SK-N-SH (cell line): ENCODE measurements around the gene RNASE8. TPM values are rescaled to one million over a fixed set of nuclear protein-coding genes. Genes with fewer than 3 reads are reported as not detected.
A peak's percentile ranks its signal among the peaks of the same experiment; 100 is the strongest.

ENCODE experiments used
- CTCF ChIA-PET: fragments of 300-600, 350-600 bp; formaldehyde crosslinking; extraction: SDS; loops from one replicate; lab custom pipeline; 2021; lab: Yijun Ruan, JAX
- POLR2A ChIA-PET: fragments of 350-600 bp; sonication (Branson Sonifier 250); formaldehyde crosslinking; extraction: SDS; loops from one replicate; lab custom pipeline; 2020; ENCODE audit warnings: antibody characterized with exemption, inconsistent platforms; lab: Yijun Ruan, JAX
- DNase-seq: peaks from one replicate; pipeline ENCODE4 v3.0.0; 2012
- H2AFZ ChIP-seq: fragments of 200-600 bp; sonication (generic); 2 replicates; pipeline ENCODE4 v1.8.1; 2016; ENCODE audit warnings: antibody characterized with exemption, mild to moderate bottlenecking, low read depth
- H3F3A ChIP-seq: fragments of 200-600 bp; sonication (generic); replicated peaks from 2 replicates; pipeline ENCODE3; 2016; ENCODE audit warnings: antibody characterized with exemption, mild to moderate bottlenecking; ENCODE audit not compliant: insufficient read depth
- H3K27ac ChIP-seq, 2 experiments: fragments of 200-500 bp in 1 of 2; fragments of 200-600 bp in 1 of 2; sonication (Bioruptor generic) in 1 of 2; sonication (generic), shearing (Covaris generic) in 1 of 2; 2 replicates each; pipeline versions ENCODE4 v1.5.1 to v1.6.1; 2014 to 2016; ENCODE audit warnings: low read depth in 2 of 2, inconsistent platforms in 1 of 2, low read length in 1 of 2, mild to moderate bottlenecking in 1 of 2, mixed read lengths in 1 of 2
- H3K27me3 ChIP-seq: fragments of 200-600 bp; sonication (generic), shearing (Covaris generic); 2 replicates; pipeline ENCODE4 v1.6.1; 2016; ENCODE audit warnings: mixed run types; ENCODE audit not compliant: insufficient read depth
- H3K36me3 ChIP-seq, 2 experiments: fragments of 200-500 bp in 1 of 2; fragments of 200-600 bp in 1 of 2; sonication (Bioruptor generic) in 1 of 2; sonication (generic) in 1 of 2; replicated peaks in 1 of 2; 2 replicates each; pipeline versions ENCODE3 to v1.5.1; 2014 to 2016; ENCODE audit warnings: low read length in 1 of 2, mild to moderate bottlenecking in 1 of 2; ENCODE audit not compliant: insufficient read depth in 2 of 2, control insufficient read depth in 1 of 2
- H3K4me1 ChIP-seq, 2 experiments: fragments of 200-500 bp in 1 of 2; fragments of 200-600 bp in 1 of 2; sonication (Bioruptor generic) in 1 of 2; sonication (generic), shearing (Covaris generic) in 1 of 2; 2 replicates each; pipeline versions ENCODE4 v1.5.1 to v1.6.1; 2014 to 2016; ENCODE audit warnings: low read depth in 1 of 2, low read length in 1 of 2, mixed run types in 1 of 2; ENCODE audit not compliant: insufficient read depth in 2 of 2, control insufficient read depth in 1 of 2
- H3K4me2 ChIP-seq: fragments of 200-600 bp; sonication (generic), shearing (Covaris generic); 2 replicates; pipeline ENCODE4 v1.6.1; 2017; ENCODE audit warnings: mixed run types
- H3K4me3 ChIP-seq, 2 experiments: fragments of 200-500 bp in 1 of 2; fragments of 200-600 bp in 1 of 2; sonication (Bioruptor generic) in 1 of 2; sonication (generic), shearing (Covaris generic) in 1 of 2; 2 replicates each; pipeline versions ENCODE4 v1.5.1 to v1.8.1; 2014 to 2016; ENCODE audit warnings: low read depth in 2 of 2, inconsistent platforms in 1 of 2, low read length in 1 of 2, mild to moderate bottlenecking in 1 of 2, mixed read lengths in 1 of 2, moderate library complexity in 1 of 2
- H3K79me2 ChIP-seq: fragments of 200-600 bp; sonication (generic); 2 replicates; pipeline ENCODE4 v1.8.1; 2017; ENCODE audit warnings: mild to moderate bottlenecking; ENCODE audit not compliant: insufficient read depth
- H3K9ac ChIP-seq: fragments of 200-600 bp; sonication (generic); 2 replicates; pipeline ENCODE4 v1.6.1; 2017; ENCODE audit warnings: mixed run types
- H3K9me2 ChIP-seq: fragments of 200-600 bp; sonication (generic); 2 replicates; pipeline ENCODE4 v1.6.1; 2017; ENCODE audit warnings: mixed run types
- H3K9me3 ChIP-seq: fragments of 200-600 bp; sonication (generic); 2 replicates; pipeline ENCODE4 v1.6.1; 2017; ENCODE audit warnings: mixed run types, mild to moderate bottlenecking, moderate library complexity
- H4K20me1 ChIP-seq: fragments of 200-600 bp; sonication (generic); 2 replicates; pipeline ENCODE4 v1.6.1; 2017; ENCODE audit warnings: mild to moderate bottlenecking, mixed run types; ENCODE audit not compliant: insufficient read depth
- ELF1 ChIP-seq: IDR thresholded peaks from 2 replicates; pipeline ENCODE4 v1.4.0; 2012
- EP300 ChIP-seq, 2 experiments: IDR thresholded peaks; 2 replicates each; pipeline versions ENCODE4 v1.4.0 to v1.6.1; 2012; ENCODE audit warnings: borderline replicate concordance in 1 of 2, low read depth in 1 of 2, low read length in 1 of 2
- NRF1 ChIP-seq: IDR thresholded peaks from 2 replicates; pipeline ENCODE4 v1.6.1; 2012; ENCODE audit warnings: low read depth, mild to moderate bottlenecking, low read length
- POLR2AphosphoS5 ChIP-seq: IDR thresholded peaks from 2 replicates; pipeline ENCODE4 v1.6.1; 2012; ENCODE audit warnings: low read depth, low read length
- RAD21 ChIP-seq: IDR thresholded peaks from 2 replicates; pipeline ENCODE4 v1.6.1; 2012; ENCODE audit warnings: mild to moderate bottlenecking, low read length
- SMC3 ChIP-seq: IDR thresholded peaks from 2 replicates; pipeline ENCODE4 v1.6.1; 2012; ENCODE audit warnings: low read depth, low read length, improper control_type of control experiment
- TAF1 ChIP-seq: IDR thresholded peaks from 2 replicates; pipeline ENCODE4 v1.6.1; 2012; ENCODE audit warnings: low read depth, mild to moderate bottlenecking, low read length, moderate library complexity, borderline replicate concordance
- TCF12 ChIP-seq: IDR thresholded peaks from 2 replicates; pipeline ENCODE4 v1.4.0; 2012
- TEAD4 ChIP-seq: IDR thresholded peaks from 2 replicates; pipeline ENCODE4 v1.4.0; 2012; ENCODE audit warnings: mild to moderate bottlenecking, borderline replicate concordance; ENCODE audit not compliant: insufficient read depth
- YY1 ChIP-seq: IDR thresholded peaks from 2 replicates; pipeline ENCODE4 v1.4.0; 2012; ENCODE audit warnings: low read depth, mild to moderate bottlenecking
- WGBS: methylation state at CpG from one replicate; pipeline ENCODE4 v1.1.6; 2017; ENCODE audit warnings: low lambda C conversion rate; 5-methylcytosine and 5-hydroxymethylcytosine counted together
- polyA plus RNA-seq, 3 experiments: library from polyadenylated mRNA; depleted of rRNA; stranded (reverse); fragments of >200 nt; gene quantifications; 2 replicates each; pipeline ENCODE4 v1.2.3, GENCODE V29; 2012
- TF ChIP-seq, protein P1 (sequence below): fragments of 150-350 bp; IDR thresholded peaks from 2 replicates; pipeline ENCODE4 v1.6.1; 2017; ENCODE audit warnings: antibody characterized with exemption, low read length, low read depth, borderline replicate concordance
- TF ChIP-seq, protein P2 (sequence below): IDR thresholded peaks from 2 replicates; pipeline ENCODE4 v1.4.0; 2012; ENCODE audit warnings: low read depth, borderline replicate concordance
- TF ChIP-seq, protein P3 (sequence below): IDR thresholded peaks from 2 replicates; pipeline ENCODE4; 2012
- TF ChIP-seq, protein P4 (sequence below): IDR thresholded peaks from 2 replicates; pipeline ENCODE4 v1.6.1; 2012; ENCODE audit warnings: mild to moderate bottlenecking, low read depth, low read length, moderate library complexity
- TF ChIP-seq, protein P5 (sequence below): fragments of 200-600 bp; sonication (generic); IDR thresholded peaks from 2 replicates; pipeline ENCODE4 v1.6.1; 2017; ENCODE audit warnings: antibody characterized with exemption, mild to moderate bottlenecking, moderate library complexity
- TF ChIP-seq, protein P6 (sequence below): IDR thresholded peaks from 2 replicates; pipeline ENCODE4 v1.4.0; 2012; ENCODE audit warnings: low read depth
- TF ChIP-seq, protein P7 (sequence below): fragments of 150-350 bp; IDR thresholded peaks from 2 replicates; pipeline ENCODE4 v1.6.1; 2016; ENCODE audit warnings: mild to moderate bottlenecking, low read depth, low read length
- TF ChIP-seq, protein P8 (sequence below): IDR thresholded peaks from 2 replicates; pipeline ENCODE4 v1.4.0; 2012; ENCODE audit warnings: low read depth, borderline replicate concordance

Gene RNASE8
- polyA plus RNA-seq, 1 of the 3 experiments (the other 2 are of a cell fraction) = not detected

DNA sequence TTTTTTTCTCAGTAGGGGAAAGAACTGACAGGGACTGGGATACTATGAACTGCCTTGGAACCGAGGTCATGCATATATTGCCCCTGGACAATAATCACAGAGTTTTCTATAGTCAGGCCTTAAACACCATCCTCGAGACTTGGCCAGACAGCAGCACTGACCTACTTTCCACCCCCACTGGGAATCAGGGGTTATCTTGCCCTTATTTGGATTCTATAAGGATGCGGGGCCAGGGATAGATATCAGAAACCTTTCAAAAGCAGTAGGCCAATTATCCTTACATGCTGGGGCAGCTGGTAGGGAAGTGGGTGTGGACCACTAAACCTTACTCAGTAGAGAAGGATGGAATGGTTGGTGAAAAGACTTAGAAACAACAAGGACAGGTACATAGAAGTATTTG is 38.8 kb downstream of the RNASE8 start (continued):
- TF ChIP-seq, protein P1, sequence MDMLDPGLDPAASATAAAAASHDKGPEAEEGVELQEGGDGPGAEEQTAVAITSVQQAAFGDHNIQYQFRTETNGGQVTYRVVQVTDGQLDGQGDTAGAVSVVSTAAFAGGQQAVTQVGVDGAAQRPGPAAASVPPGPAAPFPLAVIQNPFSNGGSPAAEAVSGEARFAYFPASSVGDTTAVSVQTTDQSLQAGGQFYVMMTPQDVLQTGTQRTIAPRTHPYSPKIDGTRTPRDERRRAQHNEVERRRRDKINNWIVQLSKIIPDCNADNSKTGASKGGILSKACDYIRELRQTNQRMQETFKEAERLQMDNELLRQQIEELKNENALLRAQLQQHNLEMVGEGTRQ = no peak
- TF ChIP-seq, protein P2, sequence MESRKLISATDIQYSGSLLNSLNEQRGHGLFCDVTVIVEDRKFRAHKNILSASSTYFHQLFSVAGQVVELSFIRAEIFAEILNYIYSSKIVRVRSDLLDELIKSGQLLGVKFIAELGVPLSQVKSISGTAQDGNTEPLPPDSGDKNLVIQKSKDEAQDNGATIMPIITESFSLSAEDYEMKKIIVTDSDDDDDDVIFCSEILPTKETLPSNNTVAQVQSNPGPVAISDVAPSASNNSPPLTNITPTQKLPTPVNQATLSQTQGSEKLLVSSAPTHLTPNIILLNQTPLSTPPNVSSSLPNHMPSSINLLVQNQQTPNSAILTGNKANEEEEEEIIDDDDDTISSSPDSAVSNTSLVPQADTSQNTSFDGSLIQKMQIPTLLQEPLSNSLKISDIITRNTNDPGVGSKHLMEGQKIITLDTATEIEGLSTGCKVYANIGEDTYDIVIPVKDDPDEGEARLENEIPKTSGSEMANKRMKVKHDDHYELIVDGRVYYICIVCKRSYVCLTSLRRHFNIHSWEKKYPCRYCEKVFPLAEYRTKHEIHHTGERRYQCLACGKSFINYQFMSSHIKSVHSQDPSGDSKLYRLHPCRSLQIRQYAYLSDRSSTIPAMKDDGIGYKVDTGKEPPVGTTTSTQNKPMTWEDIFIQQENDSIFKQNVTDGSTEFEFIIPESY = no peak
- TF ChIP-seq TEAD4 = no peak

DNA sequence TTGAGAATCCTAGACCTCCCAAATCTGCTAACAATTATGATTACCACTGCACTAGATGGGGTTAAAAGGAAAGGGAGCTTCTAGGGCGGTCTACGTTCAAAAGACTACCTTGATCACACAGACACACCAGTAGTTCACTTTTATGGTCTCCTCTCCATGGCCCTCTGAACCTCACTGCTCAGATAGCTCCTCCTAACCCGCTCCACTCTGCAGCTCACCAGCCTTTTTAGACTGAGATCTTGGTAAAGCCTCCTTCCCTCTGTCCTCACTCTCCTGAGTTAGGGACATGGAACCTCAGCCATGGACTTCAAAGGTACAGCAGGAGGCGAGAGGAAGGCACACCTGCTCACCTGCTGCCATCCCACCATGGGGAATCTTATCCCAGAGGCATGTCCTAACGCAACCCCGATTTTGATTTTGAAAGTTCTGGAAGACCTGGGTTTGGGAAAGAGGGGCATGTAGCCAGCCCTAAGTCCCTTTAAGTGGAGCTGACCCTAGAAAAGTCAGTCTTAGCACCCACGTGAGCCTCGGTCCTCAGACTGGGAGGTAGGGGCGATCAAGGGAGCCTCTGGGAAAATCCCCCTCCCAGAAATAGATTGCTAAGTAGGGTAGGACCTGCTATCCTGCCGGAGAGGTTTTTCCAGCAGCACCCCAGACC is 39.5 kb downstream of the RNASE8 start:
- peaks cover 0 to 12% of the 10 kb centered on the region in 2 experiments for H3K36me3 ChIP-seq
- H3K9ac ChIP-seq = no peak overlapping the region
- peaks cover 14% of the 10 kb centered on the region; the same call in 1 of the 2 replicates for H4K20me1 ChIP-seq
- H3K9me3 ChIP-seq = no peaks in the 10 kb centered on the region
- H2AFZ ChIP-seq = no peak overlapping the region
- H3K9me2 ChIP-seq = no peaks in the 10 kb centered on the region
- WGBS = 95% methylated on average over 8 of the region's 10 CpGs
- no peaks in the 10 kb centered on the region for H3K79me2 ChIP-seq
- DNase-seq = peak; percentile 14
- no peaks in the 10 kb centered on the region for H3K27me3 ChIP-seq
- peaks cover 28 to 31% of the 10 kb centered on the region in 2 experiments for H3K4me1 ChIP-seq
- ChIA-PET POLR2A (interaction anchor here (1.1 to 3.9 kb wide), 4 partner anchors 8 to 82 kb away, joined by 3 to 19 read pairs (median 4); partner anchors contain the start of gene ARHGEF40), CTCF (interaction anchor here (1.4 to 20.5 kb wide), 5 partner anchors 9 to 81 kb away, joined by 5 to 555 read pairs (median 283); partner anchors contain the start of genes ARHGEF40, NDRG2 and TMEM253)
- H3K4me2 ChIP-seq = peak overlapping the region; percentile 59
- H3K4me3 ChIP-seq = peak overlapping the region; percentile 45 to 51
- H3F3A ChIP-seq = peaks cover 38% of the 10 kb centered on the region
- H3K27ac ChIP-seq = peak overlapping the region; percentile 44 to 89; a peak in 3 of 4 replicates
- TF ChIP-seq, protein P3, sequence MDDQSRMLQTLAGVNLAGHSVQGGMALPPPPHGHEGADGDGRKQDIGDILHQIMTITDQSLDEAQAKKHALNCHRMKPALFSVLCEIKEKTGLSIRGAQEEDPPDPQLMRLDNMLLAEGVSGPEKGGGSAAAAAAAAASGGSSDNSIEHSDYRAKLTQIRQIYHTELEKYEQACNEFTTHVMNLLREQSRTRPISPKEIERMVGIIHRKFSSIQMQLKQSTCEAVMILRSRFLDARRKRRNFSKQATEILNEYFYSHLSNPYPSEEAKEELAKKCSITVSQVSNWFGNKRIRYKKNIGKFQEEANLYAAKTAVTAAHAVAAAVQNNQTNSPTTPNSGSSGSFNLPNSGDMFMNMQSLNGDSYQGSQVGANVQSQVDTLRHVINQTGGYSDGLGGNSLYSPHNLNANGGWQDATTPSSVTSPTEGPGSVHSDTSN = no peak
- TF ChIP-seq POLR2AphosphoS5 = no peak
- TF ChIP-seq TAF1 = no peak
- TF ChIP-seq, protein P4, sequence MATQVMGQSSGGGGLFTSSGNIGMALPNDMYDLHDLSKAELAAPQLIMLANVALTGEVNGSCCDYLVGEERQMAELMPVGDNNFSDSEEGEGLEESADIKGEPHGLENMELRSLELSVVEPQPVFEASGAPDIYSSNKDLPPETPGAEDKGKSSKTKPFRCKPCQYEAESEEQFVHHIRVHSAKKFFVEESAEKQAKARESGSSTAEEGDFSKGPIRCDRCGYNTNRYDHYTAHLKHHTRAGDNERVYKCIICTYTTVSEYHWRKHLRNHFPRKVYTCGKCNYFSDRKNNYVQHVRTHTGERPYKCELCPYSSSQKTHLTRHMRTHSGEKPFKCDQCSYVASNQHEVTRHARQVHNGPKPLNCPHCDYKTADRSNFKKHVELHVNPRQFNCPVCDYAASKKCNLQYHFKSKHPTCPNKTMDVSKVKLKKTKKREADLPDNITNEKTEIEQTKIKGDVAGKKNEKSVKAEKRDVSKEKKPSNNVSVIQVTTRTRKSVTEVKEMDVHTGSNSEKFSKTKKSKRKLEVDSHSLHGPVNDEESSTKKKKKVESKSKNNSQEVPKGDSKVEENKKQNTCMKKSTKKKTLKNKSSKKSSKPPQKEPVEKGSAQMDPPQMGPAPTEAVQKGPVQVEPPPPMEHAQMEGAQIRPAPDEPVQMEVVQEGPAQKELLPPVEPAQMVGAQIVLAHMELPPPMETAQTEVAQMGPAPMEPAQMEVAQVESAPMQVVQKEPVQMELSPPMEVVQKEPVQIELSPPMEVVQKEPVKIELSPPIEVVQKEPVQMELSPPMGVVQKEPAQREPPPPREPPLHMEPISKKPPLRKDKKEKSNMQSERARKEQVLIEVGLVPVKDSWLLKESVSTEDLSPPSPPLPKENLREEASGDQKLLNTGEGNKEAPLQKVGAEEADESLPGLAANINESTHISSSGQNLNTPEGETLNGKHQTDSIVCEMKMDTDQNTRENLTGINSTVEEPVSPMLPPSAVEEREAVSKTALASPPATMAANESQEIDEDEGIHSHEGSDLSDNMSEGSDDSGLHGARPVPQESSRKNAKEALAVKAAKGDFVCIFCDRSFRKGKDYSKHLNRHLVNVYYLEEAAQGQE = no peak
- TF ChIP-seq, protein P5, sequence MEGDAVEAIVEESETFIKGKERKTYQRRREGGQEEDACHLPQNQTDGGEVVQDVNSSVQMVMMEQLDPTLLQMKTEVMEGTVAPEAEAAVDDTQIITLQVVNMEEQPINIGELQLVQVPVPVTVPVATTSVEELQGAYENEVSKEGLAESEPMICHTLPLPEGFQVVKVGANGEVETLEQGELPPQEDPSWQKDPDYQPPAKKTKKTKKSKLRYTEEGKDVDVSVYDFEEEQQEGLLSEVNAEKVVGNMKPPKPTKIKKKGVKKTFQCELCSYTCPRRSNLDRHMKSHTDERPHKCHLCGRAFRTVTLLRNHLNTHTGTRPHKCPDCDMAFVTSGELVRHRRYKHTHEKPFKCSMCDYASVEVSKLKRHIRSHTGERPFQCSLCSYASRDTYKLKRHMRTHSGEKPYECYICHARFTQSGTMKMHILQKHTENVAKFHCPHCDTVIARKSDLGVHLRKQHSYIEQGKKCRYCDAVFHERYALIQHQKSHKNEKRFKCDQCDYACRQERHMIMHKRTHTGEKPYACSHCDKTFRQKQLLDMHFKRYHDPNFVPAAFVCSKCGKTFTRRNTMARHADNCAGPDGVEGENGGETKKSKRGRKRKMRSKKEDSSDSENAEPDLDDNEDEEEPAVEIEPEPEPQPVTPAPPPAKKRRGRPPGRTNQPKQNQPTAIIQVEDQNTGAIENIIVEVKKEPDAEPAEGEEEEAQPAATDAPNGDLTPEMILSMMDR = no peak
- TF ChIP-seq TCF12 = no peak
- TF ChIP-seq NRF1 = no peak
- no peak for TF ChIP-seq YY1
- no peak for TF ChIP-seq RAD21
- TF ChIP-seq, protein P6, sequence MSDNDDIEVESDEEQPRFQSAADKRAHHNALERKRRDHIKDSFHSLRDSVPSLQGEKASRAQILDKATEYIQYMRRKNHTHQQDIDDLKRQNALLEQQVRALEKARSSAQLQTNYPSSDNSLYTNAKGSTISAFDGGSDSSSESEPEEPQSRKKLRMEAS = no peak
- no peak for TF ChIP-seq SMC3
- TF ChIP-seq, protein P7, sequence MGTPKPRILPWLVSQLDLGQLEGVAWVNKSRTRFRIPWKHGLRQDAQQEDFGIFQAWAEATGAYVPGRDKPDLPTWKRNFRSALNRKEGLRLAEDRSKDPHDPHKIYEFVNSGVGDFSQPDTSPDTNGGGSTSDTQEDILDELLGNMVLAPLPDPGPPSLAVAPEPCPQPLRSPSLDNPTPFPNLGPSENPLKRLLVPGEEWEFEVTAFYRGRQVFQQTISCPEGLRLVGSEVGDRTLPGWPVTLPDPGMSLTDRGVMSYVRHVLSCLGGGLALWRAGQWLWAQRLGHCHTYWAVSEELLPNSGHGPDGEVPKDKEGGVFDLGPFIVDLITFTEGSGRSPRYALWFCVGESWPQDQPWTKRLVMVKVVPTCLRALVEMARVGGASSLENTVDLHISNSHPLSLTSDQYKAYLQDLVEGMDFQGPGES = no peak
- TF ChIP-seq ELF1 = no peak
- TF ChIP-seq, protein P8, sequence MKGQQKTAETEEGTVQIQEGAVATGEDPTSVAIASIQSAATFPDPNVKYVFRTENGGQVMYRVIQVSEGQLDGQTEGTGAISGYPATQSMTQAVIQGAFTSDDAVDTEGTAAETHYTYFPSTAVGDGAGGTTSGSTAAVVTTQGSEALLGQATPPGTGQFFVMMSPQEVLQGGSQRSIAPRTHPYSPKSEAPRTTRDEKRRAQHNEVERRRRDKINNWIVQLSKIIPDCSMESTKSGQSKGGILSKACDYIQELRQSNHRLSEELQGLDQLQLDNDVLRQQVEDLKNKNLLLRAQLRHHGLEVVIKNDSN = no peak
- no peak for TF ChIP-seq EP300 (IDR thresholded peaks at IDR 0.05; ENCODE audit: borderline replicate concordance in 1 of 2, low read depth in 1 of 2, low read length in 1 of 2)
